Neuron (in vitro differentiated cells): ENCODE data around the gene RYR1.
"Not testable (repeated sequence)": the region's sequence is repeated elsewhere in the genome, so short reads cannot be mapped to it uniquely, and the experiment has no call there.

ENCODE experiments used
- H2AFZ ChIP-seq: one replicate; pipeline ENCODE4 v1.6.1; 2013; ENCODE audit warnings: low read depth, mild to moderate bottlenecking, inconsistent platforms, low read length, moderate library complexity
- H3K27me3 ChIP-seq: one replicate; pipeline ENCODE4 v1.6.1; 2013; ENCODE audit warnings: low read length; ENCODE audit not compliant: insufficient read depth
- H3K36me3 ChIP-seq: one replicate; pipeline ENCODE4 v1.6.1; 2013; ENCODE audit warnings: low read length; ENCODE audit not compliant: insufficient read depth
- H3K4me1 ChIP-seq: one replicate; pipeline ENCODE4 v1.6.1; 2013; ENCODE audit warnings: low read length; ENCODE audit not compliant: insufficient read depth
- H3K4me3 ChIP-seq: 2 replicates; pipeline ENCODE4 v1.5.1; 2013; ENCODE audit warnings: mild to moderate bottlenecking, low read length, moderate library complexity
- H3K9me3 ChIP-seq: one replicate; pipeline ENCODE4 v1.6.1; 2013; ENCODE audit warnings: low read length

RYR1 gene

DNA sequence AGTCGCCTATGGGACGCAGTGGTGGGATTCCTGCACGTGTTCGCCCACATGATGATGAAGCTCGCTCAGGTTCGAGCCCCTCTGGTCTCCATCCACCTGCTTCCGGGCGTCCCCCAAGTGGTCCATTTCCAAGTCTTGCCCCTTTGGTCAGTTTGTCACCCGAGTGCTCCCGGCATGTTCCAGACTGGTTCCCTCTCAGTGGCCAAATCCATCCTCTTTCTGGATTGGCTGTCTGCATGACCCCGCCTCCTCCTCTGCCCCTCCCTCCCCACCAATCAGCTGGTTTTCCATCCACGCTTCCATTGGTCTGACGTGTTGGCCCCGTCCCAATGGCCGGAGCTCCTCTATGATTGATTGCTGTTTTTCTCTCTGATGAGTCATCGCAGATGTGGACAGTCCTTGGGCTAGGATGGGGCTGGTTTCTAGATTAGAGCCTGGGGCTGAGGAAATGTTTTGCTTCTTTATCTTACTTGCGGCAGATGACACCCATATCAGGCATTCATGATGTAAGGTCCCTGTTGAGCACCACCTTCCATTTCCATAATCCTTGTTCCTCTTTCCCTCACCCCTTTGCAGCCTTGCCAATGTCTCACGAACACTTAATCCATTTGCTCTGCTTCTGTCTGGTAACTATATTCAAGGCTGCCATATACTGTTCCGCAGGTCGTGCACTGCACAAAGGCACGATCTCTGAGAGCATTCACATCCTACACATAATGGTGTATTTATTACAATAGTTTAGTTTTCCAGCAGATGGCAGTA is 110.5 kb downstream of the RYR1 start:
- H3K9me3 ChIP-seq = no peaks in the 10 kb centered on the region
- no peak overlapping the region for H3K4me3 ChIP-seq
- no peak overlapping the region for H2AFZ ChIP-seq
- no peaks in the 10 kb centered on the region for H3K36me3 ChIP-seq
- no peaks in the 10 kb centered on the region for H3K27me3 ChIP-seq
- H3K4me1 ChIP-seq = no peaks in the 10 kb centered on the region

DNA sequence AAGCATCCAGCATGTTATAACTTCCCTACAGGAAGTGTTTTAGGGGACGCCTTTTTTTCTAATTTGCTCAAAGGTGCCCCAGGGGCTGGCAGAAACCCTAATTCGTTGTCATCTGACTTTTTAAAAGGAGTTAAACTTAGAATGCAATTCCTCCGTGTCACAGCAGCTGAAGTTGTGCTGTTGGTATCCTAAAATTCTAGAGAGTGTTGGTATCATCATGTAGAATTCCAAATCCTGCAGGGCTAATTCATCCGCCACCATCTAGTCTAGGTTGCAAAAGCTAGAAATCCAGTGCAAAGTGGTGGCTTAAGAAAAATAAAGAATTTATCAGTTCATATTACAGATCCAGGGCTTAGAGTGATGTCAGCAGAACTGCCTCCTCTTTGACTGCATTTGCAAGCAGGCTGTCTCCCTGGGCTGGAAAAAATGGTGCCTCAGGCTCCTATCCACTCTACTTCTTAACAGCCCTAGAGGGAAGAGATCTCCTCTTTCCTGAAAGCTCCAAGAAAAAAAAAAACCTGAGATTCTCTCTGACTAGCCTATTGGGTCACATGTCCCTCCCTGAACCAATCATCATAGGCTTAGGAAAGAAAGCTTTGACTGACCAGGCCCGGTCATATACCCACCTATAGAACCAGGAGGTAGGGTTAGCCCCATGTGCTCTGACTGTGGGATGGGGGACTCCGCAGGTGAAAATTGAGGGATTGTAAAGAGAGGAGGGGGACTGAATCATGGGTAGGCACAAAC is 111.3 kb downstream of the RYR1 start:
- Histone ChIP-seq H3K9me3 (no peaks in the 10 kb centered on the region), H3K36me3 (no peaks in the 10 kb centered on the region), H3K27me3 (no peaks in the 10 kb centered on the region), H3K4me3 (no peak overlapping the region), H3K4me1 (no peaks in the 10 kb centered on the region), H2AFZ (no peak overlapping the region)

DNA sequence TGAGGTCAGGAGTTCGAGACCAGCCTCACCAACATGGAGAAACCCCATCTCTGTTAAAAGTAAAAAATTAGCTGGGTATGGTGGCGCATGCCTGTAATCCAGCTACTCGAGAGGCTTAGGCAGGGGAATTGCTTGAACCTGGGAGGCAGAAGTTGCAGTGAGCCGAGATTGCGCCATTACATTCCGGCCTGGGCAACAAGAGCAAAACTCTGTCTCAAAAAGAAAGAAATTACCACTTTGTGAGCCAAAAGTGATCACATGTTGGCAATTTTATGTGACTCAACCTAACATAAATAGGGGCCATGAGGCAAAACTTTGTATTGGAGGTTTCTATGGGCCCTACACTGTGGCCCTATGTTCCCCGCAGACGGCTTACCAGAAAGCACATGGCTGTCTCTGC is 112.1 kb downstream of the RYR1 start:
- no peaks in the 10 kb centered on the region for H3K4me1 ChIP-seq

DNA sequence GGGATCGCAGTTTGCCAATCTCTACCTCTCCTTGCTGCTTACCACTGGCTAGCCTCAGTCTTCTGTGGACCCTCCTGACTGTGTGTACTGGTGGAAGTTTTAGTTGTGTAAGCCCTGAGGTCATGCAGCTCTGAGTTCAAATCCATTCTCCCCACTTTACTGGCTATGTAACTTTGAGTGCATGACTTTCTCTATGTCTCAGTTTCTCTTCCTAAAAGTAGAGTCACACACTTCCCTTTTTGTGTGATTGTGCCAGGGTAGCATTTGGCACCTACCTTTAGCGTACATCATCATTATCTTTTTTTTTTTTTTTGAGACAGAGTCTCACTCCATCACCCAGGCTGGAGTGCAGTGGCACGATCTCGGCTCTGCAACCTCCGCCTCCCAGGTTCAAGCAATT is 113.9 kb downstream of the RYR1 start:
- H3K4me3 ChIP-seq = no peak overlapping the region
- no peaks in the 10 kb centered on the region for H3K9me3 ChIP-seq
- no peak overlapping the region for H2AFZ ChIP-seq
- no peaks in the 10 kb centered on the region for H3K4me1 ChIP-seq
- H3K36me3 ChIP-seq = no peaks in the 10 kb centered on the region
- no peaks in the 10 kb centered on the region for H3K27me3 ChIP-seq

More for the DNA sequence above, 112.1 kb downstream of the RYR1 start:
- Histone ChIP-seq H3K9me3 (no peaks in the 10 kb centered on the region), H3K36me3 (no peaks in the 10 kb centered on the region), H2AFZ (no peak overlapping the region), H3K27me3 (no peaks in the 10 kb centered on the region), H3K4me3 (no peak overlapping the region)

DNA sequence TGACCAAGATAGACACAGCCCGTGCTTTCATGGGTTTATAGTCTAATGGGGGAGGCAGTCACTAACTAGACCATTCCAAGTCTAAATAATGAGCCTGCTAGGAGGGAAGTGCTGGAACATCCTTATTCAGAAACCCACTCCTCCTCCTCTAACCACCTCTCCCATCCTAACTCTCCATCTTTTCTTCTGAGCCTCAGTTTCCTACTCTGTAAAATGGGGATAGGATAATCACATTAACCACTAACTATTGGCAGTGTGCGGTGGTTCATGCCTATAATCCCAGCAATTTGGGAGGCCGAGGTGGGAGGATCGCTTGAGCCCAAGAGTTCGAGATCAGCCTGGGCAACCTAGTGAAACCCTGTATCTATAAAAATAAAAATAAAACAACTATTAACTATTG is 115.6 kb downstream of the RYR1 start:
- Histone ChIP-seq H3K4me1 (no peaks in the 10 kb centered on the region), H3K4me3 (no peak overlapping the region), H3K9me3 (no peaks in the 10 kb centered on the region), H3K36me3 (no peaks in the 10 kb centered on the region), H3K27me3 (no peaks in the 10 kb centered on the region), H2AFZ (no peak overlapping the region)

DNA sequence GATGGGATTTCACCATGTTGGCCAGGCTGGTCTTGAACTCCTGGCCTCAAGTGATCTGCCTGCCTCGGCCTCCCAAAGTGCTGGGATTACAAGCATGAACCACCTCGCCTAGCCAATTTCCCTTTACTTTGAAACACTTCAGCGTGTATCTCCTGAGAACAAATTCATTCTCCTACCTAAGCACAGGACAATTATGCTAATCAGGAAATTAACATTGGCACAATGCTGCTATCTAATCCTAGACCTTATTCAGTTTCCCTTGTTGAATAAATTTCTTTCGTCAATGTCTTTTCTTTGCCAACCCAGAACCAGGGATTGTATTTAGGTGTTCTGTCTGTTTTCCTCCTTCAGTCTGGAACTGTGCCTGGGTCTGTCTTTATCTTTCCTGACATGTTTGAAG is 116.5 kb downstream of the RYR1 start:
- Histone ChIP-seq H3K36me3 (no peaks in the 10 kb centered on the region), H3K9me3 (no peaks in the 10 kb centered on the region), H3K27me3 (no peaks in the 10 kb centered on the region), H3K4me3 (no peak overlapping the region), H2AFZ (no peak overlapping the region), H3K4me1 (no peaks in the 10 kb centered on the region)

DNA sequence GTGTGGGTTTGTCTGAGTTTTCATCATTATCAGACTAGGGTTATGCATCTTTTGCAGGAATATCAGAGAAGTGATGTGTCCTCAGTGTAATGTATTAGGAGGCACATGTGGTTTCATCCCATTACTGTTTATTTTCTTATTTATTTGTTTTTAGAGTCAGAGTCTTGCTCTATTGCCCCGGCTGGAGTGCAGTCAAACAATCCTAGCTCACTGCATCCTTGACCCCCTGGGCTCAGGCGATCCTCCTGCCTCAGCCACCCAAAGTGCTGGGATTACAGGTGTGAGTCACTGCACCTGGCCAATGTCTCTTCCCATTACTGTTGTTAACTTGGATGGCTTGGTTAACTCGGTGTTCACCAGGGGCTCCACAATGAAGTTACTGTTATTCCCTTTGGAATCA is 116.9 kb downstream of the RYR1 start:
- no peaks in the 10 kb centered on the region for H3K36me3 ChIP-seq

DNA sequence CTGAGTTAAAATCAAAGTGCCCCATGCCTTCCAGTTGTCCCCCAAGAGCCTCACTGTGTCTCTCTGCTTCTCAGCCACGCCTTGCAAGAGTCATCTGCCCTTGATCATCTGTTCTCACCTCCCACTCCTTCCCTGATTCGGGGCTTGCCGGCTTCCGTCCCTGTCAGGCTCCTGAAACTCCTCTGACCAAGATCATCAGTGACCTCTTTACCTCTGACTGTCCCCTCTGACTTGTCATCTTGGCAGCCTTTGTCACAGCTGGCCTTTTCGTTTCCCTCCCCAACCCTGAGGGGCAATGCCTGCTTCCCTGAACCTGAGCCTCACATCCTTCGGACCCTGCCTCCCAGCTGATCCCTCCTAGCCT is 117.9 kb downstream of the RYR1 start:
- H3K9me3 ChIP-seq = no peaks in the 10 kb centered on the region
- no peaks in the 10 kb centered on the region for H3K27me3 ChIP-seq
- no peaks in the 10 kb centered on the region for H3K4me1 ChIP-seq
- H2AFZ ChIP-seq = no peak overlapping the region
- H3K4me3 ChIP-seq = no peak overlapping the region
- no peaks in the 10 kb centered on the region for H3K36me3 ChIP-seq

More for the DNA sequence above, 116.9 kb downstream of the RYR1 start:
- H2AFZ ChIP-seq = no peak overlapping the region
- H3K9me3 ChIP-seq = no peaks in the 10 kb centered on the region
- H3K27me3 ChIP-seq = no peaks in the 10 kb centered on the region
- no peak overlapping the region for H3K4me3 ChIP-seq
- H3K4me1 ChIP-seq = no peaks in the 10 kb centered on the region

DNA sequence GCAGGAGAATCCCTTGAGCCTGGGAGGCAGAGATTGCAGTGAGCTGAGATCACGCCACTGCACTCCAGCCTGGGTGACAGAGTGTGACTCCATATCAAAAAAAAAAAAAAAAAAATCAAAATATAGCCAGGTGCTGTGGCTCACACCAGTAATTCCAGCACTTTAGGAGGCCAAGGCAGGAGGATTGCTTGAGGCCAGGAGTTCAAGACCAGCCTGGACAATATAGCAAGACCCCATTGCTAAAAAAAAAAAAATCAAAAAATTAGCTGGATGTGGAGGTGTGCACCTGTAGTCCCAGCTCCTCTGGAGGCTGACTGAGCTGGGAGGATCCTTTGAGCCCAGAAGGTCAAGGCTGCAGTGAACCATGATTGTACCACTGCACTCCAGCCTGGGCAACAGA is 119.7 kb downstream of the RYR1 start:
- not testable (repeated sequence) for H2AFZ ChIP-seq, H3K9me3 ChIP-seq, H3K27me3 ChIP-seq, H3K36me3 ChIP-seq, H3K4me3 ChIP-seq, H3K4me1 ChIP-seq

DNA sequence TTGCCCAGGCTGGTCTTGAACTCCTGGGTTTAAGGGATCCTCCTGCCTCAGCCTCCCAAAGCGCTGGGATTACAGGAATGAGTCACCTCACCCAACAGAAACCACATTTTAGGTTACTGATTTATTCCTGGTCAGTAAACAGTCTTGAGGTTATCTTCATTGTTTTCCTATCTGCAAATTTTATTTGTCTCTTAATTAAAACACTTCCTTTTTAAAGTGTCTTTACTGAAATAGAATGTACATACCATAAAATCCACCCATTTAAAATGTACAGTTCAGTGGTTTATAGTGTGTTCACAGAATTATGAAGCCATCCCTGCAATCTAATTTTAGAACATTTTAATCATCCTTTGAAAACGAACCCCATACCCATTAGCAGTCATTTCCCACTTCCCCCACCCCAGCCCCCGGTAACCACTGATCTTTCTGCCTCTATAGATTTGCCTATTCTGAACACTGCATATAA is 121.2 kb downstream of the RYR1 start:
- H3K9me3 ChIP-seq = no peaks in the 10 kb centered on the region
- no peaks in the 10 kb centered on the region for H3K36me3 ChIP-seq
- H2AFZ ChIP-seq = no peak overlapping the region
- H3K4me3 ChIP-seq = no peak overlapping the region
- peaks cover under 1% of the 10 kb centered on the region for H3K4me1 ChIP-seq
- H3K27me3 ChIP-seq = no peaks in the 10 kb centered on the region

DNA sequence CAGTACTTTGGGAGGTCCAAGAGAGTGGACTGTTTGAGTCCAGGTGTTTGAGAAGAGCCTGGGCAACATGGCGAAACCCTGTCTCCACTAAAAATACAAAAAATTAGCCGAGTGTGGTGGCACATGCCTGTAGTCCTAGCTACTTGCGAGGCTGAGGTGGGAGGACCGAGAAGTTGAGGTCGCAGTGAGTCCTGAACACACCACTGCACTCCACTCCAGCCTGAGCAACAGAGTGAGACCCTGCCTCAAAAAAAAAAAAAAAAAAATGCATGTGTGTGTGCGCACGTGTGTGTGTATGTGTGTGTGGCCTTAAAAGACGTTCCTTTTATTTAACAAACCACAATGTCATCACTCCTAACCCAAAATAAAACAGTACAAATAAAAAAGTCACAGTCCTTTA is 121.7 kb downstream of the RYR1 start:
- H3K4me3 ChIP-seq = no peak overlapping the region
- H2AFZ ChIP-seq = no peak overlapping the region
- H3K9me3 ChIP-seq = no peaks in the 10 kb centered on the region
- H3K27me3 ChIP-seq = no peaks in the 10 kb centered on the region
- H3K36me3 ChIP-seq = no peaks in the 10 kb centered on the region
- peaks cover 2% of the 10 kb centered on the region for H3K4me1 ChIP-seq

DNA sequence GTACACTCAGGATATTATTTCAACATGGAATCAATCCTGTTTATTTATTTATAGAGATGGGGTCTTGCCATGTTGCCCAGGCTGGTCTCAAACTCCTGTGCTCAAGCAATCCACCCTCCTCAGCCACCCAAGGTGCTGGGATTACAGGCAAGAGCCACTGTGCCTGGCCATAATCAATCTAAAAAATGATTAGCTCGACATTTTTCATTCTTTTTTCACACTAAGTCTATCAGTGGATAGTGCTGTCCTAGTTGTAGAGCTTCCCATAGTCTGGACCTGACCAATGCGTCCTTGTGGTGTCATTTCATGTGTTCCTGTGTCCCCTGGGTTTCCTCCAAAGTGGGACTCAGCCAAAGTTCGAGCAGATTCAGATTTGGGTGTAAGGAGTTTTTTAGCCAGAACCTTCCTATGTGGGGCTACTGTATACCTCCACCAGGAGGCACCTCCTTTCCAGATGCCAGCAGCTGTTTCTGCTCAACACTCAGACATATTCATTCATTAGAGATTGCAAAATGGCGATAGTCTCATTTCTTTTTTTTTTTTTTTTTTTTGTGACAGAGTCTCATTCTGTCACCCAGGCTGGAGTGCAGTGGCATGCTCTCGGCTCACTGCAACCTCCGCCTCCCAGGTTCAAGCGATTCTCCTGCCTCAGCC is 123.2 kb downstream of the RYR1 start:
- Histone ChIP-seq H3K9me3 (no peaks in the 10 kb centered on the region), H3K4me1 (peaks cover 2% of the 10 kb centered on the region), H2AFZ (no peak overlapping the region), H3K4me3 (no peak overlapping the region), H3K27me3 (no peaks in the 10 kb centered on the region), H3K36me3 (no peaks in the 10 kb centered on the region)

DNA sequence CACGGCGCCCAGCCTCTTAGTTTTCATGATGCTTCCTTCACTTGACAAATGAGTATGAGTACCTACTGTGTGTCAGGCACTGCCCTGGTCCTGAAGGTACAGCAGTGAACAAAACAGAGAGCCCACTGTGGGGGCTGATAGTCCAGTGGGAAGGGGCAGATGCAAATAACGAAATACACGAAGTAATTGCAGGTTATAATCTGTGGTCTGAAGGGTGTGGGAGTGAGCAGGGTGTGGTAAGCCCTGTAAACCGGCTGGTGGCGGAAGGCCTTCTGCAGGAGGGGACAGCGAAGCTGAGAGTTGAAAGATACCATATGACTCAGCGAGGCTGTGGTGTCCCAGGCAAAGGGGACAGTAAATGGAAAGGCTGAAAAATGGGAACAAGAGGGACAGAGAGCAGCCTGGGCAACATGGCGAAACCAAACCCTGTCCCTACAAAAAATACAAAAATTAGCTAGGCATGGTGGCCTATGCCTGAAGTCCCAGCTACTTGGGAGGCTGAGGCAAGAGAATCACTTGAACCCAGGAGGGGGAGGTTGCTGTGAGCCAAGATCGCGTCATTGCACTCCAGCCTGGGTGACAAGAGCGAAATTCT is 123.8 kb downstream of the RYR1 start:
- no peak overlapping the region for H2AFZ ChIP-seq
- H3K9me3 ChIP-seq = no peaks in the 10 kb centered on the region
- H3K36me3 ChIP-seq = no peaks in the 10 kb centered on the region
- peaks cover 2% of the 10 kb centered on the region for H3K4me1 ChIP-seq
- no peak overlapping the region for H3K4me3 ChIP-seq
- H3K27me3 ChIP-seq = no peaks in the 10 kb centered on the region
